Suprapubic skin (tissue), 4 donors: Measurements from ENCODE around the gene NRSN2. TPM values are rescaled to one million over a fixed set of nuclear protein-coding genes. Genes with fewer than 3 reads are reported as not detected.

Experiments used
- DNase-seq, 2 donors: peaks; one replicate each; pipeline ENCODE4 v3.0.0-alpha.2; 2019; ENCODE audit warnings: low spot score in 2 of 2
- H3K27ac ChIP-seq: fragments of 200-600 bp; sonication (generic); one replicate; pipeline ENCODE4 v1.5.1; 2019
- H3K27me3 ChIP-seq: fragments of 200-600 bp; sonication (generic); one replicate; pipeline ENCODE4 v1.5.1; 2019
- H3K36me3 ChIP-seq: fragments of 200-600 bp; sonication (generic); one replicate; pipeline ENCODE4 v1.5.1; 2019
- H3K4me1 ChIP-seq: fragments of 200-600 bp; sonication (generic); one replicate; pipeline ENCODE4 v1.5.1; 2019
- H3K4me3 ChIP-seq: fragments of 200-600 bp; sonication (generic); one replicate; pipeline ENCODE4 v1.5.1; 2019; ENCODE audit warnings: mild to moderate bottlenecking
- H3K9me3 ChIP-seq: fragments of 200-600 bp; sonication (generic); one replicate; pipeline ENCODE4 v1.5.1; 2019
- EP300 ChIP-seq: sonication (generic); formaldehyde crosslinking; IDR thresholded peaks from one replicate; pipeline ENCODE4 v1.6.1; 2017; ENCODE audit warnings: antibody characterized with exemption
- POLR2A ChIP-seq, 2 donors: fragments of 450-650 bp; IDR thresholded peaks; one replicate each; pipeline ENCODE4 v1.6.1; 2017; ENCODE audit warnings: antibody characterized with exemption in 2 of 2, mild to moderate bottlenecking in 2 of 2, moderate library complexity in 2 of 2
- POLR2AphosphoS5 ChIP-seq, 3 donors: sonication (generic); formaldehyde crosslinking; IDR thresholded peaks; one replicate each; pipeline ENCODE4 v1.6.1; 2017; ENCODE audit warnings: antibody characterized with exemption in 3 of 3
- WGBS: methylation state at CpG from one replicate; pipeline ENCODE4 v1.1.5; 2018; 5-methylcytosine and 5-hydroxymethylcytosine counted together
- total RNA-seq, 4 donors: library from RNA; depleted of rRNA; stranded (reverse); fragments of >200 nt; gene quantifications; one replicate each; pipeline ENCODE4 v1.1.0, GENCODE V29; 2016
- TF ChIP-seq, protein P1 (sequence below), 2 donors: fragments of 200-600 bp in 1 of 2; fragments of 450-650 bp in 1 of 2; sonication (generic) in 1 of 2; IDR thresholded peaks; one replicate each; pipeline ENCODE4 v1.5.1; 2016 to 2019; ENCODE audit warnings: antibody characterized with exemption in 2 of 2, mild to moderate bottlenecking in 1 of 2, moderate library complexity in 1 of 2

NRSN2 gene
- total RNA-seq, 4 donors from 2014 or later, result 8.1 to 11.4 (median 10.9) TPM

DNA sequence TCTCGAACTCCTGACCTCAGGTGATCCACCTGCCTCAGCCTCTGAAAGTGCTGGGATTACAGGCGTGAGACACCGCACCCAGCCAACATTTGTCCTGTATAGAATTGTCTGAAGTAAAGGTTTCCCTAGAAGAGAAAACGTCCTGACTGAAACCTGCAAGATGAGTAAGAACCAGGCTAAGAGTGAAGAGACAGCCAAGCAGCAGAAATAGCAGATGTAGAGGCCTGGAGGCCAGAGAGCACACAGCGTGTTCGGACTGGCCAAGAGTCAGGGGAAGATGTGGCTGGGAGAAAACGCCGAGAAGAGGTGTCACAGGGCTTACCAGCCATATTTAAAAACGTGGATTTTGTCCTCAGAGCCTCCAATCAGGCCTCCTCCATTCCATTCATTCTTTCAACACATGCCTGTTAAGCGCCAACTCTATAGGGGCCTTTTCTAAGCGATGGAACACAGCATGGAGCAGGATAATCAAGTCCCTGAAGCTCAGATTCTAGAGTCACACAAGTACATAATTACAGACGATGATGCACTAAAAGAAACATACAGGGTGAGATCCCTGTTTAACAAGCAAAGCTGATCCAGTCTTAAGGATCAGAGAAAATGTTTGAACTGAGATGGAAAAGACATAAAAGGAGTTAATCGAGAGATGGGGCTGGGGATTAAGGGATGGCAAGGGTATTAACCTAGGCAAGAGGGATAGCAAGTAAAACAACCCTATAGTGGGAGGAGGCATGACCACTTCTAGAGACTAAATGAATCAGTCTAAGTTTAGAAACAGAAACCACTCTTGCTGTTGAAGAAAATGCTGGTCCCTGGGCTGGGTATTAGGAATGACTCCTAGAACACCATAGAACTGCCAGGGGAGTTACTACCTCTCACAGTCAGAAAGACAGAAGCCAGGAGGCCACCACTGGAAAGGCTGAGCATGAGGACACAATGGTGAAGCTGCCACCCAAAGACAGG is 44.7 kb upstream of the NRSN2 start:
- no peak overlapping the region for H3K27ac ChIP-seq
- H3K4me1 ChIP-seq, result peaks cover 33% of the 10 kb centered on the region
- no peaks in the 10 kb centered on the region for H3K9me3 ChIP-seq
- no peak for TF ChIP-seq POLR2AphosphoS5 (IDR thresholded peaks at IDR 0.05)
- TF ChIP-seq, protein P1, sequence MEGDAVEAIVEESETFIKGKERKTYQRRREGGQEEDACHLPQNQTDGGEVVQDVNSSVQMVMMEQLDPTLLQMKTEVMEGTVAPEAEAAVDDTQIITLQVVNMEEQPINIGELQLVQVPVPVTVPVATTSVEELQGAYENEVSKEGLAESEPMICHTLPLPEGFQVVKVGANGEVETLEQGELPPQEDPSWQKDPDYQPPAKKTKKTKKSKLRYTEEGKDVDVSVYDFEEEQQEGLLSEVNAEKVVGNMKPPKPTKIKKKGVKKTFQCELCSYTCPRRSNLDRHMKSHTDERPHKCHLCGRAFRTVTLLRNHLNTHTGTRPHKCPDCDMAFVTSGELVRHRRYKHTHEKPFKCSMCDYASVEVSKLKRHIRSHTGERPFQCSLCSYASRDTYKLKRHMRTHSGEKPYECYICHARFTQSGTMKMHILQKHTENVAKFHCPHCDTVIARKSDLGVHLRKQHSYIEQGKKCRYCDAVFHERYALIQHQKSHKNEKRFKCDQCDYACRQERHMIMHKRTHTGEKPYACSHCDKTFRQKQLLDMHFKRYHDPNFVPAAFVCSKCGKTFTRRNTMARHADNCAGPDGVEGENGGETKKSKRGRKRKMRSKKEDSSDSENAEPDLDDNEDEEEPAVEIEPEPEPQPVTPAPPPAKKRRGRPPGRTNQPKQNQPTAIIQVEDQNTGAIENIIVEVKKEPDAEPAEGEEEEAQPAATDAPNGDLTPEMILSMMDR (IDR thresholded peaks at IDR 0.05), result no peak
- no peak for TF ChIP-seq EP300
- no peak for TF ChIP-seq POLR2A (IDR thresholded peaks at IDR 0.05)
- no peak overlapping the region for H3K4me3 ChIP-seq
- no peaks in the 10 kb centered on the region for H3K27me3 ChIP-seq
- DNase-seq, result no peak
- 57% methylated on average over 13 of the region's 13 CpGs for WGBS
- H3K36me3 ChIP-seq, result no peaks in the 10 kb centered on the region

DNA sequence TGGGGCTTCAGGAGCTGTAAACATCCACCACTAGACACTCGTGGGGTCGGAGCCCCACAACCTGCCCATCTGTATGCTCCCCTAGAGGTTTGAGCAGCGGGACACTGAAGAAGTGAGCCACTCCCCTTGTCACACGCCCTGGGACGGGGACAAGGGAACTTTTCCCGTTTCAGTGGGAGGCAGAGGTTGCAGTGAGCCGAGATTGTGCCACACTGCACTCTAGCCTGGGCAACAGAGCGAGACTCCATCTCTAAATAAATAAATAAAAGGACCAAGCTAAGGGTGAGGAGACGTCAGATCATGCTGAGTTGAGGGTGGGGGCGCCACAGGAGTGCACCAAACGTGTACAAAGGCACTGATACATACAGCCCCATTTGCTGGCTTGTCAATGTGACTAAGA is 41.2 kb upstream of the NRSN2 start:
- H3K36me3 ChIP-seq, result no peaks in the 10 kb centered on the region
- no peaks in the 10 kb centered on the region for H3K9me3 ChIP-seq
- DNase-seq, result no peak
- H3K27ac ChIP-seq, result no peak overlapping the region
- TF ChIP-seq POLR2AphosphoS5 (IDR thresholded peaks at IDR 0.05), result no peak
- WGBS, result 75% methylated on average over 11 of the region's 11 CpGs
- peaks cover 26% of the 10 kb centered on the region for H3K4me1 ChIP-seq
- no peak overlapping the region for H3K4me3 ChIP-seq
- no peaks in the 10 kb centered on the region for H3K27me3 ChIP-seq

DNA sequence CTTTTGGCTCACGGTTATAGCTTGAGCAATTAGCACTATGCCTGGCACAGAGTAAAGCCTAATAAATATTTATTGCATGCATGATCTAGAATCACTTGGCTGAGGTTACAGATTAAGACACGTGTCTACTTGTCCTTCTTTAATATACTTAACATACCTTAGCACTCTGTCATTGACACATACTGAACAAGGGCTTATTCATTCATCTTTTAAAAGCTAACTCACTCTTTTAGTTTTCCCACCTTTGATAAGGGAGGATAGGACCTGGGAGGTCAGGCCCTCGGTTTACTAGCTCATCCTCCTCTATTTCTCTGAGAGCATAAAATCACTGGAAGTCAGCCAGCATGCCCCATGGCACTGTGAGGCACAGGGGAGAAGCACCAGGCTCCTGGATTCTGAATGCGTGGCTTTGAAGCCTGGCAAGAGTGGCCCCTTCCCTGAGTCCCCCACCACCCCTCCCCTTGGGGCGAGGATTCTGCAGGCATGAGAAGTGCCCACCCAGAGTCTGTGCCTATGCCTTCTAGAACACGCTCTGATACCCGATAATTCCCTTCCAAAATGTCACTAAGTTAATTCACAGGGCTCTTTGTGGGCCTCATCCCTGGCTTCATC is 38.4 kb upstream of the NRSN2 start:
- Histone ChIP-seq H3K4me3 (no peak overlapping the region), H3K27ac (no peak overlapping the region), H3K27me3 (no peaks in the 10 kb centered on the region), H3K36me3 (no peaks in the 10 kb centered on the region), H3K9me3 (no peaks in the 10 kb centered on the region), H3K4me1 (peaks cover 22% of the 10 kb centered on the region)
- 36% methylated on average over 4 of the region's 7 CpGs for WGBS
- TF ChIP-seq POLR2A (IDR thresholded peaks at IDR 0.05), result no peak
- TF ChIP-seq, protein P1 (IDR thresholded peaks at IDR 0.05), result no peak
- no peak for TF ChIP-seq EP300
- no peak for DNase-seq

DNA sequence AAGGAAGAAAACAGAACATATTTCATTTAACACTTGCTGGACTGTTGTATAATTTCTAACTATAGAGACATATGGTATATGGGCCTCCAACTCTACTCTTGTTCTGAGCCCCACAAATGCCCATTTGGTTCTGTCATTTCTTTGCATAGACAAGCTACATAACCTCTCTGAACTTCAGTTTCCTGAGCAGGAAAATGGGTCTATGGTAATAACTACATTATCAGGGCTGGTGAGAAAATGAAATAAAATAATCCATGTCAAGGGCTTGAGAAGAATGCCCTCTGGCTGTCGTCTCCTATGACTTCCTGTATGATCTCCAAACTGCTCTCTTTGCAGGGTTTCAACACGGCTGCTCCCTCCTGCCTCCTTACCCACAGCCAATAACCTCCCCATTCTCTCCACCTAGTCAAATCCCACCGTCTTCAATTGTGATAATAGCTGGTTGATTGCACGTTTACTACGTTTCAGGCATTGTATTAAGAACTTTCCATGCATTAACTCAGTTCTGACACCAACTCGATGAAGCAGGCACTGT is 37.5 kb upstream of the NRSN2 start:
- no peak for DNase-seq
- H3K27ac ChIP-seq, result peak overlapping the region; percentile 68
- H3K4me1 ChIP-seq, result peaks cover 22% of the 10 kb centered on the region
- H3K27me3 ChIP-seq, result no peaks in the 10 kb centered on the region
- H3K4me3 ChIP-seq, result peak overlapping the region; percentile 44
- H3K9me3 ChIP-seq, result no peaks in the 10 kb centered on the region
- TF ChIP-seq POLR2A (IDR thresholded peaks at IDR 0.05) (no peak), EP300 (no peak), POLR2AphosphoS5 (IDR thresholded peaks at IDR 0.05) (no peak)
- TF ChIP-seq, protein P1 (IDR thresholded peaks at IDR 0.05), result no peak
- H3K36me3 ChIP-seq, result no peaks in the 10 kb centered on the region
- 12% methylated on average over 6 of the region's 6 CpGs for WGBS

DNA sequence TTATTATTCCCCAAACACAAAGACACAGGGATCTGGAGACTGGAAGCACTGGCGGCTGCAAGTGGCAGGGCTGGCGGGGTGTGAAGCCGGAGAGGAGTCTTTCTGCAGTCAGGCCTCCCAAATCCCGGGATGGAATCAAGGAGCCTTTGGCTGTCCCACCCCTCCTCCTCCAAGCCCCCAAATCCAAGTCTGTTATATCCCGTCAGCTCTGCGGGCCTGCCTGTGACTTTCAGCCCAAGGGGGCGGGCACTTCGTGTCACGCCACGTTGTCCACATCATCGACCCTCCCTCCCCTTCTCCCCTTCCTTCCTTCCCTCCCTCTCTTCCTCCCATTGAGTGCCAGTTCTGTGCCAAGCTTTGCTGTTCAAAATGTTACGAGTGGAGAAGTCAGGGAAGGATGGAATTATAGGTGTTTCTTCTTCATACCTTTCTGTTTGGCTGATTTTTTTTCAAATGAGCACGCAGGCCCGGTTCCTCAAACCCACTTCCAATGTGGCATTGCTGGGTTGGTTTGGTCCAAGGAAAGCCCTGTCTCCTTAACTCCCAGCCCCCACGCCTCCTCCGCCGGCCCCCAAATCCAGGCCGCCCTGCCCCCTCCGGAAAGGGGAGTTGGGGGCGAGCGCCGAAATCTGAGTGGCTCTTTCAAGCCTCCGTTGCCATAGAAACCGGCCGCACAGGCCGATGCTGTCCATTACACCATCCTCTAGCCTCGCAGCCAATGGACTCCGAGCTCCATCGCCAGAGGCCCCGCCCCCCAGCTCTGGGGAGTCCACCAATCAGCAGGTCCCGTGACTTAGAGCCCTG is 36.9 kb upstream of the NRSN2 start:
- Histone ChIP-seq H3K9me3 (no peaks in the 10 kb centered on the region), H3K4me1 (peaks cover 22% of the 10 kb centered on the region), H3K27me3 (no peaks in the 10 kb centered on the region), H3K4me3 (peak overlapping the region; percentile 44), H3K36me3 (no peaks in the 10 kb centered on the region), H3K27ac (peak overlapping the region; percentile 68)
- DNase-seq, result peak; percentile 98
- 5% methylated on average over 30 of the region's 31 CpGs for WGBS
- TF ChIP-seq, protein P1 (IDR thresholded peaks at IDR 0.05), result no peak
- TF ChIP-seq EP300 (no peak), POLR2A (IDR thresholded peaks at IDR 0.05) (no peak), POLR2AphosphoS5 (IDR thresholded peaks at IDR 0.05) (no peak)
